H1 (cell line): ENCODE results near the gene RAB35. TPM values are rescaled to one million over a fixed set of nuclear protein-coding genes. Genes with fewer than 3 reads are reported as not detected.

Experiments
- ATF3 ChIP-seq: IDR thresholded peaks from 2 replicates; pipeline ENCODE4 v1.6.1; 2011; ENCODE audit warnings: low read depth, mild to moderate bottlenecking, low read length; ENCODE audit not compliant: insufficient read depth
- CHD7 ChIP-seq: fragments of 300-600 bp; sonication (generic); IDR thresholded peaks from 2 replicates; pipeline ENCODE4 v1.7.1; 2012; ENCODE audit warnings: low read length, moderate library complexity, mild to moderate bottlenecking, inconsistent platforms; ENCODE audit not compliant: insufficient replicate concordance
- CREB1 ChIP-seq: IDR thresholded peaks from 2 replicates; pipeline ENCODE4 v1.6.1; 2012; ENCODE audit warnings: inconsistent platforms
- GTF2F1 ChIP-seq: IDR thresholded peaks from 2 replicates; pipeline ENCODE4 v1.6.1; 2012; ENCODE audit warnings: low read depth, low read length, improper control_type of control experiment, borderline replicate concordance
- JUND ChIP-seq: IDR thresholded peaks from 2 replicates; pipeline ENCODE4 v1.6.1; 2011; ENCODE audit warnings: mild to moderate bottlenecking, improper control_type of control experiment, low read length
- KDM4A ChIP-seq: IDR thresholded peaks from one replicate; pipeline ENCODE4 v1.7.1; 2012; ENCODE audit warnings: low read depth, mild to moderate bottlenecking, moderate library complexity, low read length, inconsistent platforms; ENCODE audit not compliant: severe bottlenecking
- RAD21 ChIP-seq, 2 experiments: IDR thresholded peaks in 1 of 2; conservative IDR thresholded peaks in 1 of 2; 2 replicates each; pipeline ENCODE4 v1.6.1; 2011; ENCODE audit warnings: low read depth in 2 of 2, low read length in 2 of 2, improper control_type of control experiment in 1 of 2, inconsistent platforms in 1 of 2, mild to moderate bottlenecking in 1 of 2, moderate library complexity in 1 of 2
- RFX5 ChIP-seq: IDR thresholded peaks from 2 replicates; pipeline ENCODE4 v1.6.1; 2011; ENCODE audit warnings: low read depth, low read length, improper control_type of control experiment, borderline replicate concordance
- SIX5 ChIP-seq: IDR thresholded peaks from 2 replicates; pipeline ENCODE4 v1.6.1; 2011; ENCODE audit warnings: mild to moderate bottlenecking, low read depth, low read length
- SP2 ChIP-seq: IDR thresholded peaks from 2 replicates; pipeline ENCODE4 v1.6.1; 2012; ENCODE audit warnings: mild to moderate bottlenecking, low read length, inconsistent platforms
- polyA plus RNA-seq, 7 experiments: library from polyadenylated mRNA; depleted of rRNA in 3 of 7; stranded (reverse) in 5 of 7; unstranded in 2 of 7; fragments of >200 nt in 5 of 7; fragments of 200-250 nt in 2 of 7; gene quantifications; 1 replicate in 5 of 7; 2 replicates in 1 of 7; 4 replicates in 1 of 7; pipeline versions ENCODE4 v1.2.1 to v1.2.3, GENCODE V29; 2011 to 2013; ENCODE audit warnings: missing spikeins in 2 of 7, mixed read lengths in 2 of 7
- total RNA-seq: library from RNA; stranded (reverse); fragmentation: NEBNext Ultra II Directional; extraction: Animal tissue kit (Norgen Biotek cat#: 25700); gene quantifications from 2 replicates; pipeline ENCODE4 v1.2.1, GENCODE V29; 2021

RAB35 gene
- total and polyA plus RNA-seq, 2 of the 8 experiments (the other 6 are each of a cell fraction or from before 2014, with no cell fraction given) = 33.4 to 39.0 TPM

GRCh38 chr12:120144215-120144614 is 27.7 kb upstream of the RAB35 start (continued):
- no peak for TF ChIP-seq CHD7
- no peak for TF ChIP-seq SIX5
- no peak for TF ChIP-seq RAD21 (IDR thresholded peaks at IDR 0.05 in 1 of 2, conservative IDR thresholded peaks at IDR 0.05 in 1 of 2; ENCODE audit: low read depth in 2 of 2, low read length in 2 of 2)
- TF ChIP-seq ATF3 = no peak
- no peak for TF ChIP-seq KDM4A
- TF ChIP-seq SP2 = no peak
- no peak for TF ChIP-seq GTF2F1
- no peak for TF ChIP-seq RFX5
- TF ChIP-seq CREB1 = no peak
- no peak for TF ChIP-seq JUND
